ENCODE data around the gene AEBP1. TPM values are rescaled to one million over a fixed set of nuclear protein-coding genes. Genes with fewer than 3 reads are reported as not detected.

AEBP1 gene
- total RNA-seq, 1 experiment from 2014 or later, result 30.1 TPM

DNA sequence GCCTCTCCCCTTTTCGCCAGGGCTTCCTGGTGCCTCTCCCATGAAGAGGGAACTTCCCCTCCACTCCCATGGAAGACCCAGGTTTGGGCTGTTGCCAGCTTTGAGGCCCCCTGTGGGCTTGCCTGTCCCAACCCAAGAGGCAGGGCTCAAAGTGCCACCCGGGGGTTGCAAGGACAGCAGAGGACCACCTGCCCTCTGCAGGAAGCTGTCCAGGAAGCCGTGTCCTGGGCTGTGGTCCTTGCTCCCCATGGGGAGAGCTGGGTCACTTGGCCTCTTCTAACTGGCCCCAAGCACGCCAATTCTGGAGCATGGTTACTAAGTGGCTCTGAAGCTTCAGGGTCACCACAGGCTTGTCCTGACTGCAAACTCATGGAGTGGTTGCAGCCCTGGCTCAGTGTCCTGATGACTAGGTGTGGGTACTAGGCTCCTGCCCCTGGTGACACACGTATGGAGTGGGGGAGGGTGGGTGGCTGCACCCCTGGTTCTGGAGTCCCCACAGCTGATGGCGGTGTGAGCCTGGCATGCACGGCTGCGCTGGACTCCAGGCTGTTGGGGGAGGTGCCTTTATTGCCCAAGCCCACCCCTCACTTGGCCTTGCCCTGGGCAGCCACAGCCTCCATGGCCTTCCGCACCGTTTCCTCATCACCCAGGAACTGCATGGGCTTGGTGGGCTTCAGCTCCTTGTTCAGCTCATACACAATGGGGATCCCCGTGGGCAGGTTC is 41.8 kb upstream of the AEBP1 start:
- Histone ChIP-seq H3K9me3 (ENCODE audit: low read depth, low read length, poor library complexity, severe bottlenecking) (no peaks in the 10 kb centered on the region), H3K27ac (ENCODE audit: low read depth, low read length, poor library complexity, severe bottlenecking) (no peak overlapping the region), H3K4me1 (ENCODE audit: insufficient read depth, low read length, poor library complexity, severe bottlenecking) (peaks cover 3% of the 10 kb centered on the region), H3K27me3 (replicated peaks; ENCODE audit: insufficient read depth, low read depth, low read length, poor library complexity) (no peaks in the 10 kb centered on the region), H3K36me3 (ENCODE audit: insufficient read depth, low read length, poor library complexity, severe bottlenecking) (peaks cover 31% of the 10 kb centered on the region), H3K4me3 (ENCODE audit: low read depth, low read length, poor library complexity, severe bottlenecking) (no peak overlapping the region)
- no TSS peak for BruUV-seq (replicated peaks)
- intact Hi-C loops (cut with micrococcal nuclease; ENCODE audit: unreplicated experiment), result no loop called here
- POLR2A ChIA-PET (ENCODE audit: low non-redundant PET), result no interaction called here
- DNase-seq (ENCODE audit: low spot score), result no peak
- no peak for TF ChIP-seq CTCF (conservative IDR thresholded peaks at IDR 0.05; ENCODE audit: low read depth, low read length)
- no peak for TF ChIP-seq EZH2 (IDR thresholded peaks at IDR 0.05; ENCODE audit: borderline replicate concordance, low read depth, low read length, poor library complexity, severe bottlenecking)
- CTCF ChIA-PET, result no interaction called here

DNA sequence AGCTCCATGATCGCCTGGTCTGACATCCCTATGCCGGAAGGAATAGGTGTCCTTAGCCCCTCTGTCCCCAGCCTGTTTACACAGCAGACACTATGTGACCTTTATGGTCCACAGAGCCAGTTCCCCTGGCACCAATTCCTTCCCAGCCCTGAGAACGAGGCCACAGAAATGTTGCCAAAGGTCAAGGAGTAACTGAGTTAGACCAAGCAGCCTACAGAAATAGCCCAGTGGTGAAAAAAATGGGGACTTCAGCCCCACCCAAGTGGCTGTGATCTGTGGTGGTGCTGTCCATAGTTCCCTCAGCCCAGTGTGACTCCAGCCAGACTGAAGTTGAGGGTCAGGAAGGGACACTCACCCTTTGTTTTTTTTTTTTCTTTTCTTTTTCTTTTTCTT is 41.2 kb upstream of the AEBP1 start:
- peaks cover 3% of the 10 kb centered on the region for H3K4me1 ChIP-seq (ENCODE audit: insufficient read depth, low read length, poor library complexity, severe bottlenecking)
- POLR2A ChIA-PET (ENCODE audit: low non-redundant PET), result no interaction called here
- CTCF ChIA-PET, result no interaction called here
- H3K27ac ChIP-seq (ENCODE audit: low read depth, low read length, poor library complexity, severe bottlenecking), result no peak overlapping the region
- H3K27me3 ChIP-seq (replicated peaks; ENCODE audit: insufficient read depth, low read depth, low read length, poor library complexity), result no peaks in the 10 kb centered on the region
- no peak overlapping the region for H3K4me3 ChIP-seq (ENCODE audit: low read depth, low read length, poor library complexity, severe bottlenecking)
- no peaks in the 10 kb centered on the region for H3K9me3 ChIP-seq (ENCODE audit: low read depth, low read length, poor library complexity, severe bottlenecking)
- no TSS peak for BruUV-seq (replicated peaks)
- DNase-seq (ENCODE audit: low spot score), result no peak
- TF ChIP-seq CTCF (conservative IDR thresholded peaks at IDR 0.05; ENCODE audit: low read depth, low read length), result no peak
- TF ChIP-seq EZH2 (IDR thresholded peaks at IDR 0.05; ENCODE audit: borderline replicate concordance, low read depth, low read length, poor library complexity, severe bottlenecking), result no peak
- H3K36me3 ChIP-seq (ENCODE audit: insufficient read depth, low read length, poor library complexity, severe bottlenecking), result peaks cover 27% of the 10 kb centered on the region
- intact Hi-C loops (cut with micrococcal nuclease; ENCODE audit: unreplicated experiment), result no loop called here

GRCh38 chr7:44063547-44063893 is 40.6 kb upstream of the AEBP1 start:
- no peak overlapping the region for H3K27ac ChIP-seq (ENCODE audit: low read depth, low read length, poor library complexity, severe bottlenecking)
- ChIA-PET POLR2A (ENCODE audit: low non-redundant PET) (no interaction called here), CTCF (no interaction called here)
- DNase-seq (ENCODE audit: low spot score), result no peak
- BruUV-seq (replicated peaks), result no TSS peak
- H3K4me1 ChIP-seq (ENCODE audit: insufficient read depth, low read length, poor library complexity, severe bottlenecking), result peaks cover 3% of the 10 kb centered on the region
- peaks cover 21% of the 10 kb centered on the region for H3K36me3 ChIP-seq (ENCODE audit: insufficient read depth, low read length, poor library complexity, severe bottlenecking)
- intact Hi-C loops (cut with micrococcal nuclease; ENCODE audit: unreplicated experiment), result no loop called here
- no peaks in the 10 kb centered on the region for H3K27me3 ChIP-seq (replicated peaks; ENCODE audit: insufficient read depth, low read depth, low read length, poor library complexity)
- H3K4me3 ChIP-seq (ENCODE audit: low read depth, low read length, poor library complexity, severe bottlenecking), result no peak overlapping the region
- no peaks in the 10 kb centered on the region for H3K9me3 ChIP-seq (ENCODE audit: low read depth, low read length, poor library complexity, severe bottlenecking)
- TF ChIP-seq EZH2 (IDR thresholded peaks at IDR 0.05; ENCODE audit: borderline replicate concordance, low read depth, low read length, poor library complexity, severe bottlenecking), result no peak
- no peak for TF ChIP-seq CTCF (conservative IDR thresholded peaks at IDR 0.05; ENCODE audit: low read depth, low read length)

All from A673 (cell line).